Mesenteric fat pad (tissue), 1 donor: ENCODE measurements around the gene FGGY. TPM values are rescaled to one million over a fixed set of nuclear protein-coding genes. Genes with fewer than 3 reads are reported as not detected.
"Not testable (repeated sequence)": the region's sequence is repeated elsewhere in the genome, so short reads cannot be mapped to it uniquely, and the experiment has no call there.

Source experiments
- DNase-seq: peaks from one replicate; pipeline ENCODE4 v3.0.0-alpha.2; 2020; ENCODE audit warnings: low spot score
- total RNA-seq: library from RNA; stranded (reverse); fragmentation: NEBNext Ultra II Directional; extraction: Animal tissue kit (Norgen Biotek cat#: 25700); gene quantifications from one replicate; pipeline ENCODE4 v1.2.1, GENCODE V29; 2021
- donor health status: DM: yes; HTN: yes; CAD: no.

The FGGY gene
- total RNA-seq, 1 donor from 2014 or later: 13.8 TPM

- no peak for DNase-seq
Observed at GRCh38 chr1:59505596-59506028, 208.7 kb downstream of the FGGY start.

GRCh38 chr1:59506952-59507351, 210.1 kb downstream of the FGGY start:
- no peak for DNase-seq

DNA sequence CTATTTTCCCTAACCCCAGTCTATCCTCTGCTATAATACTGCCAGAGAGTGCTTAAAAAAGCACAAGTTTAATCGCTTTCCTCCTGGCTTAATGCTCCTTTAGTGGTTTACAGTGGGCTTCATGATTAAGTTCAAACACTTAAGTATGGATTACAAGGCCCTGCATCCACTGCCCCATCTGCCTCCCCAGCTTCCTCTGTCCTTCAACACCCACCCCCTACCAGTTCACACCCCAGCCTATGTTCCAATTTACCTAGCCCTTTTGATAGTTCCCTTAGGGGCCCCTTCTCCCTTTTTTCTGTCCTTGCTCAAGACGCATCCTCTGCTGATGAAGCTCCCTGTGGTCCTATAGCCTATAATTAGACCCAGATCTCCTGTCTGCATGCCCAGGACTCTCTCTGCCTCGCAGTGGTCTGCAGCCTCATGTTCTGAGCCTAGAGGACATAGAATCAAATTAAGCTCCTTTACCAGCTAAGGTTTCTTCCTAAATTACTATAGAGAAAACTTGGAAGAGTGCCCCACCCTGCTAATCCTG, 212.5 kb downstream of the FGGY start:
- no peak for DNase-seq

DNA sequence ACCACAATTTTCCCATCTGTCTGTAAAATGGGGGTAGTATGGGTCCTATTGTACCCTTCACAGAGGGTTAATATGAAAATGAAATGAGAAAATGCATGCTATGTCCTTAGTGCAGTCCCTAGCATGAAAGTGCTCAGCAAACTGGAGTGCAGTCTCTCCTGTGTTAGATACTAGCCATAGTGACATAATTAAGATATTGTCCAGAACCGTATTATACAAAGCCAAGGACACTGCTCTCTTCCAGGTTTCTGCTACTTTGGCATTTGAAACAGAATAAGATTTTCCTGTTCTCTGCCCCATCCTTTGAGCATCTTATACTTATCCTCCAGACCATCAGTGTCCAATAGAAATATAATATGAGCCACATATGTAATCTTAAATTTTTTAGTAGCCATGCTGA, 213.4 kb downstream of the FGGY start:
- DNase-seq: no peak

DNA sequence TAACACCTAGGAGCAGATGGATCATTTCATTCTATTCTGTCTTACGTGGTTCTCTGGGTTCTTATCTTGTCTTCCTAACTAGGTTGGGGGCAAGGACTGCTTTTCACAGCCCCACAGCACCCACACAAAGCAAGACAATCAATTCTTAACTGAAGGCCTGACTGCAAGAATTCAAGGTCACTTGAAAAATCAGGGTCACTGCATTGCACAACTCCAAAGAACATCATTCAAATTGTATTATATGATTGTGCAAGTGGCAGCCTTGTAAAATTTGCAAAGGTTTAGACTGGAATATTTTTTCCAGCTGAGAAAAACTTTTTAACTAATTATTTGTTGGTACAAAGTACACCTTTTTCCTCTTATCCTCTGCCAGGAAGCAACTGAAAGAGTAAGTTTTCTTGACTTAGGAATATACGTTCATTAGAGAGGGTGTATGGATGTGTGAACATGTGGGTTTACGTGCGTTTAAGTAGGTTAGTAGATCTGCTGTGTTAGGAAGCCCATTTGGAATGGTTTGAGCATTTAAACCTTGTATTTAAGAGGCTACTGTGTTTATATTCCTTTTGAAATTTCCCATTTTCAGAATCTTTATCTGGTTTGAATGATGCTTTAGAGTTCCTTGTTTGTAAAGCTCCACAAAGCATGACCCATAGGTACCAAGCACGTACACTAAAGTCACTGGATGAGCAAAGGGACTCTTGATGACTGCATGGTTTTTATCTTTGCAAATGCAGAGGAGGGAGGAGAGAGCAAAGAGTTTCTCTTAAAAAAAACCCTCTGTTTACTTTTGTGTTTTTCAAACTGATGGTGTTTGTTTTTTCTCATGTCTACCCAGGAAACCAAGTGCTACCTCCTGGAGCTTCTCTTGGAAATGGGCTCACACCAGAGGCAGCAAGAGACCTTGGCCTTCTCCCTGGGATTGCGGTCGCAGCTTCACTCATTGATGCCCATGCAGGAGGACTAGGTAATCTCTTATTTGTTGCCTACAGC, 214.9 kb downstream of the FGGY start:
- DNase-seq: no peak

- no peak for DNase-seq
Observed at GRCh38 chr1:59512702-59513101, 215.8 kb downstream of the FGGY start.

DNA sequence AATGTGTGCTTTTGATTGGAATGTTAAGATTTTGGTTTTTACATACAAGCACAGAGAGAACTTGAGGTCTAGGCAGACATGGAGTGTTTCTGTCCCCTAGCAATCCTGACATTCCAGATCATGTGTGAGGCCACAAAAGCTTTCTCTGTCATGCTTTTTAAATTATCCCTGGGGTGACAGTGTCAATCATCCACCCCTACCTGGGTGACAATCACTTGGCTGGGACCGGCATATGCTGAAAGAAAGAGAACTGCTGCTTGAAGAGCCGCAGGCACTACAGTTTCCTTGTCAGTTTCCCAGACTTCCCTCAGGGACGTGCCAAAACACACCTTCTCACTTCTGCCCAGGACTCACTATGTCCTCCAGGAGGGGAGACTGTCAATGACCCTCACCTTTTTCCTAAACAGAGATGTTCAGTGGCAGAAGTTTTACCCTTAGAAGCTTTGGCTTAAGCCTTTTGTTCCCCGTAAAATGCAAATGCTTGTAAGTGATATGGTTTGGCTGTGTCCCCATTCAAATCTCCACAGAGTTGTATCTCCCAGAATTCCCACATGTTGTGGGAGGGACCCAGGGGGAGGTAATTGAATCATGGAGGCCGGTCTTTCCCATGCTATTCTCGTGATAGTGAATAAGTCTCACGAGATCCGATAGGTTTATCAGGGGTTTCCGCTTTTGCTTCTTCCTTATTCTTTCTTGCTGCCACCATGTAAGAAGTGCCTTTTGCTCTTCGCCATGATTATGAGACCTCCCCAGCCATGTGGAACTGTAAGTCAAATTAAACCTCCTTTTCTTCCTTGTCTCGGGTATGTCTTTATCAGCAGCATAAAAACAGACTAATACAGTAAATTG, 217.4 kb downstream of the FGGY start:
- no peak for DNase-seq

DNA sequence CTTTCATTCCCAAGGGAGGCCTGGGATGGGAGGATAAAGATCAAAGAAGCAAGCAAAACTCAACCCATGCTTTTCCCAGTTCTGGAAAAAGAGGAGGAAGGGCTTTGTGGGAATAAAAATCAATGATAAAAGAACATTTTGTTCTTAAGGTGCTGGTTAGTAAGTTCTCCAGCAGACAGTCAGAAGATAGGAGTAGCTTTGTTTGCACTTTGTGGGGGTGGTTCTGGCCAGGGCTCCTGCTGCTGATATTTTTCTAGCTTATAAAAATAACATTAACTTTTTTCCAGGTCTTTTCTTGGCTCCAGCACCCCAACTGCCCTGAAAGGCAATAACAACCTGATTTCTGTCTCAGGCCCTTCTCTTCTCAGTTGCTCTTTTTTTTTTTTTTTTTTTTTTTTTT, 220.0 kb downstream of the FGGY start:
- DNase-seq: no peak

DNA sequence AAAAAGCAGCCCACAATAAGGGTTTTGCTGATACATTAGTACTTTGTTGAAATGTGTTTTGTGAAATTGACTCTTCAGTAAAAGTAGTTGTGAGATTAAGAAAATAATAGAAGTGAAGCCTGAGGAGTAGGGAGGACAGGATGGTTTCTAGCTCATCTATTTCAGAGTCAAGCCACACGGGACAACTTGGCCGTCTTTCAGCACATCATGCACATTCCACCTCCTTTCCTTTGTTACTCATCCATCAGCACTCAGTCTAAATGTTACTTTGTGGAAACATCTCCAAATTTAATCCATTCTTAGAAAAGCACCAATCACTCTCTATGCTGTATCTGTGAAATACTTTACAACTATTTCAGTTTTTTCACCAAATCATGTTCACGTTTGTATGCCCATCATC, 223.3 kb downstream of the FGGY start:
- DNase-seq: no peak

DNA sequence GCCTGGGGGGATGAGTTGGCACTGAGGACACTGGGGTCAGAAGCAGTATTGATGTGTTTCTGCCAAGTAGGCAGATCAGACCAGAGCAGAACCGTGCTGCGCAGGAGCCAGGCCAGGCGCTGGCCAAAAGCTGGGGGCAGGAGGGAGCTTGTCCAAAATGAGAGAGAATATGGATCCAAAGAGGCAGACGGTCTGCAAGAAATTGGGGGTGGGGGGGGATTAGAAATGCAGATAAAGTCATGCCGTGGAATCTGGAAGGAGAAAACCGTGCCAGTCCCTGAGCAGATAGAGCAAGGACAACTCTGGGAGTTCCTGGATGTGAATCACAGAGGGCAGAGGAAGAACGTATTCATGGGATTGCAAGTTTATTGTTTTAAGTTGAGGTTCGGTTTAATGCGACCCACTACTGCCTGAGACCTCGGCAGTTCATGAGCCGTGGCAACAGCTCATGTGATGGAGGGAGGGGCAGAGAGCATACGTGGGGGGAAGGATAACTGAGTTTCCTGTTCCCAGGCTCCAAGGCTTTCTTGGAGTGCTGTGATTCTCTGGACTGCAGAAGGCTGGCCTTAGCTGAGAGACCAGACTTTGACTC, 224.0 kb downstream of the FGGY start:
- no peak for DNase-seq

DNA sequence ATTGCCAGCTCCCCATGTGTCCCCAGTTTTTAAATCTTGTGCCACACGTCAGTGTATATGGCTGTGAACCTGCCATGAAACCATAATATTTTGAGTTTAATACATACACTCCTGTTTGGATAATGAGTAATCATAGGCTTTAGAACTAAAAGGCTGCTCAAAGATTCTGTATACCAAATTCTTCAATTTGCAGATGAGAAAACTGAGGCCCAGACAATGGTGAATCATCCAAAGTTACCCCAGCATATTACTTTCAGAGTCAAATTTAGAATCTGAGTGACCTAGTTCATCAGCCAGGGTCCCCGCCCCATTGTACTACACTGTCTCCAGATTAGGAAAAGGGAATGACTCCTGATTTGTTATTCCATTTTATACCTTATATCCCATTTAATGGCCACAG, 224.6 kb downstream of the FGGY start:
- DNase-seq: no peak

DNA sequence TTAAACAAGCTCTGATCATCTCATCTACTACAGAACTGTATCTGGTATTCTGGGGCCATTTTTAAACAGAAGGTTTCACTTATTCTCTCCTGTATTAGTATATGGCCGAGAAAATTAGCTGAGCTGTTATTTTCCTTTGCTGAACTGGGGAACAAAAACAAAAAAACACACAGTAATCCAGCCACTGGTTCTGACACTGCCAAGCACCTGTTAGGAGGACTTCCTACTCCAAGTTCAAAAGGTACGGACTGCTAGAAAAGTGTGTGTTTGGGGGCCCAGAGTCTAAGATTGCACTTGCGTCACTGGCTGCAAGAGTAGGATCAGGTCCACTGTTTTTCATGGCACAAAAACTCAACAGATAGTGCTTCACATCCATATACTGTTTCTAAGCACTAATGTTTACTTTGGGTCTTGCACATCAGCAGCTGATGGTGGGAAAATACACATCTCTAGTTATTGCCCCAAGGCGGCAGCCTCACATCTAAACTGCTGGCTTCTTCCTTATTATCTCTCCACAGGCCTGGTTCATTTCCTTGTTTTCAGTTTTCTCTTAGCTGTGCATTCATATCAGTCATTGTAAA, 226.1 kb downstream of the FGGY start:
- DNase-seq: no peak

GRCh38 chr1:59523745-59524450, 227.0 kb downstream of the FGGY start:
- DNase-seq: no peak

DNA sequence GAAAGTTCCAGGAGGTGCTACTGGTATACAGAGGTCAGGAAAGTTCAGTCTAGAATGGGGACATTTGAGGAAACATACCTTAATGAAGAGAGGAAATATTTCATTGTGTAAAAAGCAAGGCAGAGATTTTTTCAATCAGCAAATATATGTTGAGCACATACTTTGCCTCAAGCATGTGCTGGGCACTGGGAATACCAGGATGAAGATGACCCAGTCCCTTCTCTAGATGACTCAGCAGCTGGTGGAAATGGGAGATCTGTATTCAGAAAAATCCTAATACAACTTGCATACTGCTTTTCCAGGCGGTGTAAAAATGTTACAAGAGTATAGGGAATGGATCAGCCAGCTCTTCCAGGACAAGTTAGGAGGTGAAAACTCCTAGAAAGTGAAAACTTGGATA, 229.3 kb downstream of the FGGY start:
- no peak for DNase-seq

- DNase-seq: no peak
Observed at GRCh38 chr1:59528471-59528870, 231.6 kb downstream of the FGGY start.

DNA sequence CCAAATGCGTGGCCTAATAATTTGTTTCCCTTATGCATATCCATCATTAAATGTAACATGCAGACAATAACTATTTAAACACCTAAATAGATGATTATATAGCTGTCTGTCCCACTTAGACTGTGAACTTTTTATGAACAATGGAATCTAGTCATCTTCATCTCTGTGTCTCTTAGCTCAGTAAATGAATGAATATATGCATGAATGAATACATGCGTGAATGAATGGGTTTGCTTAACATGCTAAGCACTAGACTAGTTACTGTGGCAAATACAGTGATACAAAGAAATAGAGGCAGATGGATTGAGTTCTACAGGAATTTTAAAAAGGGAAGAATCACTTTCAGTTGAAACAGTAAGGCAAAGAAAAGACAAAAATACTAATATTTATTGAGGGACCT, 232.0 kb downstream of the FGGY start:
- DNase-seq: no peak

GRCh38 chr1:59530119-59530518, 233.2 kb downstream of the FGGY start:
- no peak for DNase-seq

DNA sequence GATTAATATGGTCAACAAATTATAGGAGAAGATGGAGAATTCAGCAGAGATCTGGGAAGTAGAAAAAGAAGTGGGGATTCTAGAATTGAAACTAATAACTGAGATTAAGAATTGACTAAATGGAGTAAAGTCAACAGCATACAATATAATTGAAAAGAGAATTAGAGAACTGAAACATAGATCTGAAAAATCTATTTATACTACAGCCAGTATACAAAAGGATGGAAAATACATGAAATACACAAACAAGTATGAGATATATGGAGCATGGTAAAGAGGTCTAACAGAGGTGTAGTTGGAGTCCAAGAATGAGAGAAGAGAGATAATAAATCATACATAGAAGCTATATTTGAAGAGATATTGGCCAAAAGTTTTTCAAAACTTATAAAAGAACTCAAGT, 235.2 kb downstream of the FGGY start:
- DNase-seq: no peak

DNA sequence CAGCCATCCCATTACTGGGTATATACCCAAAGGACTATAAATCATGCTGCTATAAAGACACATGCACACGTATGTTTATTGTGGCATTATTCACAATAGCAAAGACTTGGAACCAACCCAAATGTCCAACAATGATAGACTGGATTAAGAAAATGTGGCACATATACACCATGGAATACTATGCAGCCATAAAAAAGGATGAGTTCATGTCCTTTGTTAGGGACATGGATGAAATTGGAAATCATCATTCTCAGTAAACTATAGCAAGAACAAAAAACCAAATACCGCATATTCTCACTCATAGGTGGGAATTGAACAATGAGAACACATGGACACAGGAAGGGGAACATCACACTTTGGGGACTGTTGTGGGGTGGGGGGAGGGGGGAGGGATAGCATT, 241.6 kb downstream of the FGGY start:
- DNase-seq: not testable (repeated sequence)

DNA sequence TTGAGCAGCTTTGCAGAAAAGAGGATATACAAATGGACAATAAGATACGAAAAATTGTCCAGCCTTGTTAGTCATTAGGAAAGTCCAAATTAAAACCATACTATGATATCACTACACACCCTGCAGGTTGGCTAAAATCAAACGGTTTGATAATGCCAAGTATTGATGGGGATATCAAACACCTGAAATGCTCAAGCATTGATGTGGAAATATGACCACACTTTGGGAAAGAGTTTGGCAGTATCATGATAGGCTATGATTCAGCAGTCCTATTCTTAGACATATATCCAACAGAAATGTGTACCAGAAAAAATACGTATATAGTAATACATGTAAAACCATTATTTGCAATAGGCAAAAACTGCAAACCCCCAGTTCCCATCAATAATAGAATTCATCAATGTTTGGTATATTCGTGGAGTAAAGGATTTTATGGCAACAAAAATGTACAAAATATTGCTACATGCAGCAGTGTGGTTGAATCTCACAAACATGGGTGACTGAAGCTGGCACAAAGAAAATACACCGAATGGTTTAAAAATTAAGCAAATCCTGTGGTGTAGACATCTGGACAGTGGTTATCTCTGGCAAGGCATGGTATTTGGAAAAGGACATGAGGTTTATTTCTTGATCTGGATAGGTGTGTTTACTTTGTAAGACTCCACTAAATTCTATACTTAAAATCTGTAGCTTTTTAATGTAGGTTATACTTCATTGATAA, 243.2 kb downstream of the FGGY start:
- DNase-seq: no peak
